ENCODE data around the gene LRFN3.

GRCh38 chr19:35897706-35898451 is 38.3 kb upstream of the LRFN3 start:
- no peak for TF ChIP-seq POLR2A (IDR thresholded peaks at IDR 0.05; ENCODE audit: low read length)
- TF ChIP-seq GATA1 (IDR thresholded peaks at IDR 0.05; ENCODE audit: low read depth, low read length), result no peak
